Stimulated activated CD8-positive, alpha-beta memory T cell treated with anti-CD3 and anti-CD28 coated beads, Interleukin-7, amount 100 ng/mL, for 4 hours (primary cell): Measurements from ENCODE around the gene MAP3K5.

Experiments
- DNase-seq, 2 donors: peaks; one replicate each; pipeline ENCODE4 v3.0.0-alpha.2; 2020; ENCODE audit warnings: low read depth in 2 of 2

Gene MAP3K5

DNA sequence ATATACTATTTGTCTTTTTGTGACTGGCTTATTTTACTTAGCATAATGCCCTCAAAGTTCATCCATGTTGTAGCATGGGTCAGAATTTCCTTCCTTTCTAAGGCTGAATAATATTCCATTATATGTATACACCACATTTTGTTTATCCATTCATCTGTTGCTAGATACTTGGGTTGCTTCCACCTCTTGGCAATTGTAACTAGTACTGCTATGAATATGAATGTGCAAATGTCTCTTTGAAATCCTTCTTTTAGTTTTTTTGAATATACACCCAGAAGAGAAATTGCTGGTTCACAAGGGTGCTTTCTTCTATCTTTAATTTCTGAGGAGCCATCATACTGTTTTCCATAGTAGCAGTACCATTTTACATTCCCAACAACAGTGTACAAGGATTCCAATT lies 220.8 kb downstream of the MAP3K5 start:
- DNase-seq, result no peak

DNA sequence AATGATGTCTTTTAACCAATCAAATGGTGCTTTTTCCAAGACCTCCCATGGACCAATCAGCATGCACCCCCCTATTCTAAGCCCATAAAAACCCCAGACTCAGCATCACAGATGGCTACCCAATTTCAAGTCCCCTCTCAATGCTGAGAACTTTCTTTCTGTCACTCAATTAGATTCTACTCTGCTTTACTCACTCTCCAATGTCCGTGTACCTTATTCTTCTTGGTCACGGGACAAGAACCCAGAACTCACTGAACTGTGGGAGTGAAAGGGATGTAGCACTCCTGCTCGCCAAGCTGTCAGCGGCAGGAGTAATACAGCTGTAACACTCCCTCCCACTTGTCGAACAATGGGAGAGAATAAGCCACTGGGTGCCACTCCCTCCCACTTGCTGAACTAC lies 221.2 kb downstream of the MAP3K5 start:
- DNase-seq, result no peak

GRCh38 chr6:136568129-136568528 lies 224.1 kb downstream of the MAP3K5 start:
- DNase-seq, result no peak

DNA sequence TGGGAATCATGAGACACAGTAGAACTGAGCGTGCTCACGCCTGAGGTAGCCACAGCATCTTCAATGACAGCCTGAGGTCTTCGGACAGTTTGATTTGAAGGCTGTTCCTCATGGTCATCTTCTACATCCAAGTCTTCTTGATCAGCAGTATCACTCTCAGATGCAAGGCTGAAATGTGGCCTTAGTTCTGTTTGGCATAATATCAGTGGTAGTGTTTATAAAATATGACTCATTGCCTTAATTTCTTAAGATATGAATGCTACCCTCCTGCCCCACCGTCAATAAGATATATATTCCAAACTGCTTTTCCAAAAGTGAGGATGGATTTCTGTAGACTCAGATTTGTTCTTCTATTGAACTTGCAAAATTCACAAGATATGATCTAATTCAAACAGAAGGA lies 224.6 kb downstream of the MAP3K5 start:
- DNase-seq, result no peak

DNA sequence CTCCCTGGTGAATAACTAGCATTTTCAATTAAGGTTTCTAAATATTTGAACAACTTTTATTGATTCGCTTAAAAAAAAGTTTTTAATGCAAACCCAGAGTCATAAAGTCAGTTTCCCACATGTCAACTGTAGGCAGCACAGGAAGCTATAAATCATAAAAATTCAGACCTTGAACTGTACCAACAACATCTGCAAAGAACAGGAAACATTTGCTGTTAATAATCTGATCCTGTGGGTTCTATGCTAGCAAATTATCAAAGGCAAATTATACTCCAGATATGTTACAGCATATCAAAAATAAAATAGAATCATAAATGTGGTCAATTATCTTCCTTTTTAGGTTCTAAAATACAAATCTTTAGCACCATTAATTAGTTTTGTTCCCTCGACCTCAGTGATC lies 225.4 kb downstream of the MAP3K5 start:
- no peak for DNase-seq

- no peak for DNase-seq
Measured at GRCh38 chr6:136566007-136566487, 226.2 kb downstream of the MAP3K5 start.

DNA sequence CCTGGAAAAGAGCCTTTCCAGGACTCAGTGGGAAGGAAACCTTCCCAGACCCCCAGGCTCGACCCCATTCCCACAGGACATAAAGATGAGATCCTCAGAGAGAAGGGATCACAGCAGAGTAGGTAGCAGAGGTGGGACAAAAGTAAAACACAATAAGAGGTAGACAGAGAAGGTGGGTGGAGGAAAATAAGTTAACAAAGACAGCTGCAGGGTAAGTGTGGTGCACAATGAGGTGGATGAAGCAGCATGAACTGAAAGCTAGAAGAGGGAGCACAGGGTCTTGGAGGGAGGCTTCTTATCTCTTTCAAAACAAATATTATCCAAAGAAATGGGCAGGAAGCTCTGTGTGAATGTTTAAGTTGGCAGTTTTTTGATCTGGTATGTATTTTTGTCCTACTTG lies 228.1 kb downstream of the MAP3K5 start:
- no peak for DNase-seq

DNA sequence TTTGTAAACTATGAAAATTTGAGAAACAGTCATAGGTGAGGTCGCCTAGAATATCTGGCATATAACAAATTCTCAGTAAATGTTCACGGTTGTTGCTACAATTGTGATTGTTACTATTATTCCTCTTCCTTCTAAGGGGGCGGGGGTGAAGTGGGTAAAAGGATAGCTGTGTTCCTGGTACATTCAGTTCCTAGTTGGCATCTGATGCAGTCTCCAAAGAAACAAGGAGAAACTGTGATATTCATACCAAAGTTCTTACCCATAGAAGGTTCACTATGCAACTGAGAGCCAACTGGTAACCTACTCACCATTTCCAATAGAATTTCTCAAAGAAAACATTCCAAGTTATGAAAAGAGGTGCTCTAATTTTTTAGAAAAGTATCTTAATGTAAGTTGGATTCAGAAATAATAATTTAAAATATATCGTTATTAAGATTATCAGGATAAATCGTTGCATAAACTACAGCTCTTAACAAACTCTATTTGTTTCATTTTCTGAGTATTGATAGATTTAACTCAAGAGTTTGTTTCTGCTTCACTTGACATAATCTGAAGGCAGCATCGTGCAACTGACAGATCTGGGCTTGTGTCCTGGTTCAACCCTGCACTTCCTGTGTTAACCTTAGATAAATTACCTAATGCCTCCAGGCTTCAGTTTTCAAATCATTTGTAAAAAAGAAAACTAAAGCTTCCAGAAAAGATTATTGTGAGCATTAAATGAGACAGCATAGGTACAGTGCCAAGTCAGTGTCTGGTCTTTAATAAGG lies 228.7 kb downstream of the MAP3K5 start:
- no peak for DNase-seq

DNA sequence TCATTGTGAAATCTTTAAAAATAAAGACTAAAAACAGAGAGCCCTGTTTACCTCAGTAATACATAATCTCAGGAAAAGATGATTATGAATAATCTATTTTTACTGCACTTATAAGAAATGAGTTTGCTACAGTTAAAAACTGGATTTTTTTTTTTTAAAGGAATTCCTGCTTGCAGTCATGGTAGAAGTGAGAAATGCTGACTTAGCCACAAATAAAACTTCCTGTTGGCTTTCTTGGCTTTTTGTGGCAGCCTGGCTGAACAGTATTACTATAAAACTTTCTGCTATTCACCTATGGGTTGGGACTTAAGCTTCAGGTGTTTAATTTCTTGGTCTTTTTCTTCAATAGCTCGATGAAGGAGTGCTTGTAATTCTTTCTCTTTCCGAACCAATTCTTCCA lies 230.1 kb downstream of the MAP3K5 start:
- DNase-seq, result no peak

- no peak for DNase-seq
Measured at GRCh38 chr6:136553166-136553787, 239.0 kb downstream of the MAP3K5 start.

- DNase-seq, result no peak
Measured at GRCh38 chr6:136552054-136552453, 240.2 kb downstream of the MAP3K5 start.

- DNase-seq, result no peak
Measured at GRCh38 chr6:136551103-136551502, 241.2 kb downstream of the MAP3K5 start.

GRCh38 chr6:136550330-136551071 lies 241.8 kb downstream of the MAP3K5 start, which contains the start of gene MAP7:
Gene MAP7 (minus strand): TSS chr6:136550422. CDS start chr6:136550408, 14 bp downstream.
- DNase-seq, result peak; percentile 8 to 52

DNA sequence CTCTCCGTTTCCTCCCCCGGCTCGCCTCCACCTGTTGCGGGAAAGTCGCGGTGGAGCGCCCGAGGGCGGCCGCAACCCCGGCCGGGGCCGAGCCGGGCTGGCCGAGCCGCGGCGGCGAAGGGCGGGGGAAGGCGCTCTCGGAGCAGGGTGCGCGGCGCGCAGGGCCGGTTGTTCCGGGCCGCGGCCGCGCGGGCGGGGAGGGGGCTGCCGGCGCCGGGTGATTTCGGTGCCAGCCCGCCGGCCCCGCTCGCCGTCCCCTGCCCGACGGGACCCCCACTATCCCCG lies 242.3 kb downstream of the MAP3K5 start:
- DNase-seq, result no peak

DNA sequence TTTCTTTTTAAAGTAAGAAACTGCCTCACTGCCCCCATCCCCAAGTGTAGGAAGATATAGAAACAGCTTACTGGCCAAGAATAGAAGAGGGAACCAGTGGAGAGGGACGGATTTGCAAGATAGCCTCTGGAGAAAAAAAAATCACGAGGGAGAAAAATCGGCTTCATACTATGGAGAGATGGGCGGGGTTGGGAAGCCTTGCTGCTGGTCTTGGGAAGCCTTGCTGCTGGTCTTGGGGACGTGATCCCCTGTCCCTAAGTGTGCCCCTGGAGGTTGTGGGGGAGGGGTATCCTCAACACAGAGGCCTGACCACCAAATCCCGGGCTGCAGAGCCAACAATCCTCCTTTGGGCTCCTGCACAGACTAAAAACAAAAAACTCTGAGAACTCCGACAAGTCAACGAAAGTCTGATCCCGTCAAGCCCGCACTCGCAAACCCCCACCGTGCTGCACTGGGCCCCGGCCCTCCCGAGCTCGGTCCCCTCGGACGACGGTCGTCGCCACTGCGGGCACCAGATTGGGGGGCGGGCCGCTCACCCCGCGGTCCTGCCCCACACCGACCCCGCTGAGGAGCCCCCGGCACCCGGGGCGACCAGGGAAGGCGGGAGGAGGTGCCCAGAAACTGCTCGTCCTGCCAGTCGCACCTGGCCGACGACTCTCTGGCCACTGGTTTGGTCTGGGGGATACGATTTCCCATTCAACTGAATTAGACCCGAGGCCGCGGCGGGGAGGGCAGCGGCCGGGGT lies 242.8 kb downstream of the MAP3K5 start:
- DNase-seq, result no peak

DNA sequence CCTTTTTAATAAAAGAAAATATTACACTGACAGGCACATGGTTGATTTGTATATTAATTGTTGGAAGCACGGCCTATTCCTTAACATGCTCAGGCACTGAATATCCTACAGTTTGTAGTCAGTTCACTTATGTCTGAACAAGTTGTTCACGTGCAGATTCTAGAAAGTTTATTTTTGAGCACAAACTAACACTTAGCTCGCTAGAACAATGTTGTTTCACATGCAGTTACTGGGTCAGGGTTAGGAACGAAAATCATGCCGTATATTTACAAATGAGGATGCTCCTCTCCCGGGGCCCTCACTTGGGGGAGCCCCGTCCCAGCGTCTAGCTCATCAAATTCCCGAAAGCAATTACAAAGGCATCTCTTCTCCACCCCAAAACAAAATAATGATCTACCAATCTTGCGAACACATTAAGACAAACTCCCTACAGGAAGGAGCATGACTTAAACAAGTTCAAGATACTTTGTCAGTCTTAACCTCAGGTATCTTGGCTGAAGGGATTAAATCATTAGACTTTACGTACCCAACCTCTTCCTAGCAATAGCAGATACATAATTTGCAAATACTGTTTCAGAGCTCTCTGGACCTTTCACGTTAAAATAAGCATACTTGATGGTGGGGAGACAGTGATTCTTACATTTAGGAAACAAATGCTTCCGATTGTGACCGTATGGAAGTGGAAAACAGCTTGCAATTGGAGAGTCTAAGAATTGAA lies 243.5 kb downstream of the MAP3K5 start:
- DNase-seq, result no peak

DNA sequence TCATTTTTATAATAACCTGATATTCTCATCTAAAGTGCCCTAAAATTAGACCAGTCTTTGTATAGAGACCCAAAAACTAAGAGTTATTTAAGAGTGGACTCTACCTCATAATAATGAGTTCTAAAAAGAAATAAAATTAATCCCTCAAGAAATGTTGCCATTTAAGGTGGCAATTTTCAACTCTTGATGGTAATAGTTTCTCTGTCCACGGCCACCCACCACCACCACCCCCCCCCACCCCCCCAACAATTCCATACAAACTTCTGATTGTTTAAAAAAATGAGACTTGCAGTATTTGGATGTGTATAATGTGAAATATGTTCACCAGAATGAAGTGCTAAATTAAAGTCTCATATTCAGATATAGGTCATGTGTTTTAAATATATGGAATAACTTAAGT lies 244.4 kb downstream of the MAP3K5 start:
- DNase-seq, result no peak

GRCh38 chr6:136547336-136547735 lies 244.9 kb downstream of the MAP3K5 start:
- DNase-seq, result no peak

- no peak for DNase-seq
Measured at GRCh38 chr6:136546331-136546730, 245.9 kb downstream of the MAP3K5 start.

DNA sequence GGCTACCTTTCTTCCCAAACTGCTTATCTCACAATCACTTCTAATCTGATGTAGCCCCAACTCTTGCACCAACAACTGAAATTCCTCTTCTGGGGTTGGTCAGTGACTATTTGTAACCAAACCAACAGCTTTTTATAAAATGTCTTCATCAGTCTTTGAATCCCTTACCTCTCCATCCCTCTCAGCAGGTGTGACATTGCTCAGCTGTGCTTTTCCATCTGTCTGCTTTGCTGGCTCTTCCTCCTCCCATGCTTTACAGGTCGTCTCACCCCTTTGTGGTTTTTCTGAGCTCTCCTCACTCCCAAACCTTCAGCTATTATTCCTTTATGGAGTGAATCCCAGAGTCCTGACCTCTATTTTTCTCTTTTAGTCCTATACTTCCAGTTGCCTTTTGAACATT lies 248.0 kb downstream of the MAP3K5 start:
- no peak for DNase-seq

GRCh38 chr6:136541395-136541794 lies 250.9 kb downstream of the MAP3K5 start:
- DNase-seq, result no peak
